Activated naive CD4-positive, alpha-beta T cell treated with anti-CD3 and anti-CD28 coated beads for 36 hours (primary cell): ENCODE results near the gene AURKB. TPM values are rescaled to one million over a fixed set of nuclear protein-coding genes. Genes with fewer than 3 reads are reported as not detected.
A peak's percentile ranks its signal among the peaks of the same experiment; 100 is the strongest.

ENCODE experiments used
- CTCF ChIA-PET: fragments of 350-600 bp; sonication (Branson Sonifier 250); formaldehyde crosslinking; loops from one replicate; lab custom pipeline; 2021; ENCODE audit warnings: antibody characterized with exemption; lab: Charles Lee
- DNase-seq: peaks from one replicate; pipeline ENCODE4 v3.0.0-alpha.2; 2020
- H3K27ac Mint-ChIP-seq: one replicate; pipeline ENCODE4 v1.8.0; 2021; ENCODE audit warnings: mild to moderate bottlenecking, mixed read lengths
- H3K27me3 Mint-ChIP-seq: one replicate; pipeline ENCODE4 v1.8.0; 2021; ENCODE audit warnings: low read depth, mixed read lengths
- H3K36me3 Mint-ChIP-seq: one replicate; pipeline ENCODE4 v1.8.0; 2021; ENCODE audit warnings: low read depth, mixed read lengths
- H3K4me1 Mint-ChIP-seq: one replicate; pipeline ENCODE4 v1.8.0; 2021; ENCODE audit warnings: low read depth, mixed read lengths
- H3K4me3 Mint-ChIP-seq: one replicate; pipeline ENCODE4 v1.8.0; 2021; ENCODE audit warnings: mild to moderate bottlenecking, moderate library complexity, mixed read lengths
- H3K9me3 Mint-ChIP-seq: one replicate; pipeline ENCODE4 v1.8.0; 2021; ENCODE audit warnings: mixed read lengths
- intact Hi-C: fragments of 100-400 bp; cut with micrococcal nuclease; formaldehyde crosslinking; loops from one replicate; pipeline ENCODE4 v1.15.1; 2023
- total RNA-seq, 2 experiments: library from RNA; stranded (reverse); gene quantifications; one replicate each; pipeline ENCODE4 v1.2.3, GENCODE V29; 2021

AURKB gene
- total RNA-seq, 2 experiments from 2014 or later = 243 TPM

- Mint-ChIP-seq H3K36me3 (peaks cover 14% of the 10 kb centered on the region), H3K4me1 (peaks cover 57% of the 10 kb centered on the region), H3K27me3 (no peaks in the 10 kb centered on the region), H3K9me3 (no peaks in the 10 kb centered on the region), H3K4me3 (peak overlapping the region; percentile 82), H3K27ac (peak overlapping the region; percentile 97)
- intact Hi-C loops = loop anchor here (1.0 kb wide), 2 partner anchors 8 to 9 kb away; no protein-coding TSS in a partner anchor
- DNase-seq = peak; percentile 95
- CTCF ChIA-PET = interaction anchor here (0.9 to 1.6 kb wide), 5 partner anchors 9 to 103 kb away, joined by 3 to 9 read pairs (median 4); partner anchors contain the start of gene ALOXE3
Observed at GRCh38 chr17:8163978-8164814, 46.2 kb downstream of the AURKB start.

GRCh38 chr17:8162997-8163977 is 47.1 kb downstream of the AURKB start:
- peak; percentile 41 for DNase-seq
- intact Hi-C loops = no loop called here
- H3K27ac Mint-ChIP-seq = peak overlapping the region; percentile 97
- H3K4me1 Mint-ChIP-seq = peaks cover 60% of the 10 kb centered on the region
- no peaks in the 10 kb centered on the region for H3K27me3 Mint-ChIP-seq
- H3K9me3 Mint-ChIP-seq = no peaks in the 10 kb centered on the region
- peak overlapping the region; percentile 82 for H3K4me3 Mint-ChIP-seq
- peaks cover 14% of the 10 kb centered on the region for H3K36me3 Mint-ChIP-seq
- CTCF ChIA-PET = interaction anchor here (0.9 to 1.6 kb wide), 5 partner anchors 10 to 102 kb away, joined by 3 to 9 read pairs (median 4); partner anchors contain the start of gene ALOXE3

DNA sequence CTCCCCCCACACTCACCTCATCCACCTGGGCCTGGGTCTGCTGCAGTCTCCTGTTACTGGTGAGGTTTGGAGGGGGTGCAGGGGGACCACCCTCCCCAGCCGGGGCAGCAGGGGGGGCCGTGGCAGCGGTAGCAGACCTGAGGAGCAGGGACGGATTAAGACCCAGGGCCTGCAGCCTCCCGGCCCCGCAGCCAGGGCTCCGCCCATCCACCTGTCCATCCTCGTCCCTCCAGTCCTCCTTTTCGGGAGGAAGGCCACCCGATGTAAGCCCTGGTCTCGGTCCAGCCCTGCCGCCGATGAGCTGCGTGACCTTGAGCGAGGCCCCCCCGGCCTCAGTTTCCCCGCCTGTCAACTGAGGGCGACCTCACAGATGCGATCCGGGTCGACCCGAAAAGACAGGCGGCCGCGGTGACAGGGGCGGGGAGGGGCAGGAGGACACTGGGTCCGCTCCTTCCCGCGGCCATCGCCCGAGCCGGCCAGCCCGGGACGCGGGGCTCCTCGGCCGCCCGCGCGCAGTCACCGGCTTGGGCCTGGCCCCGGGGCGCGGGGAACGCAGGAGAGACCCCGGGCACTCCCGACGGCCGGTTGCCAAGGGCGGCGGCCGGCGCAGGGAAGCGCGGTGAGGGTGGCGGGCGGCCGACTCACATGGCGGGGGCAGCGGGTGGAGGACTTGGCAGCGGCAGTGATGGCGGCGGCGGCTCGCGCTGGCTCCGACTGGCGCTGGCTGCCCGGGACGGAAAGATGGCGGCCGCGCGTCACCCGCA is 48.0 kb downstream of the AURKB start, which contains the start of gene VAMP2:
Gene VAMP2 (minus strand): TSS at position 716 of the 764 bp plus-strand sequence. CDS start 69 bp downstream, at position 647.
- intact Hi-C loops = no loop called here
- CTCF ChIA-PET = no interaction called here
- Mint-ChIP-seq H3K4me1 (peaks cover 60% of the 10 kb centered on the region), H3K9me3 (no peaks in the 10 kb centered on the region), H3K27ac (peak within 1 kb of the TSS; percentile 97), H3K36me3 (peaks cover 14% of the 10 kb centered on the region), H3K4me3 (peak within 1 kb of the TSS; percentile 82), H3K27me3 (no peaks in the 10 kb centered on the region)
- DNase-seq = peak; percentile 84

- H3K27ac Mint-ChIP-seq = peak overlapping the region; percentile 88
- CTCF ChIA-PET = interaction anchor here (0.6 to 1.5 kb wide), 5 partner anchors 10 to 542 kb away, joined by 3 to 6 read pairs (median 4); partner anchors contain the start of gene ALOXE3
- H3K27me3 Mint-ChIP-seq = no peaks in the 10 kb centered on the region
- peaks cover 57% of the 10 kb centered on the region for H3K4me1 Mint-ChIP-seq
- DNase-seq = peak; percentile 32
- H3K4me3 Mint-ChIP-seq = peak overlapping the region; percentile 82
- H3K9me3 Mint-ChIP-seq = no peaks in the 10 kb centered on the region
- intact Hi-C loops = no loop called here
- peaks cover 14% of the 10 kb centered on the region for H3K36me3 Mint-ChIP-seq
Observed at GRCh38 chr17:8161289-8162232, 48.8 kb downstream of the AURKB start.

DNA sequence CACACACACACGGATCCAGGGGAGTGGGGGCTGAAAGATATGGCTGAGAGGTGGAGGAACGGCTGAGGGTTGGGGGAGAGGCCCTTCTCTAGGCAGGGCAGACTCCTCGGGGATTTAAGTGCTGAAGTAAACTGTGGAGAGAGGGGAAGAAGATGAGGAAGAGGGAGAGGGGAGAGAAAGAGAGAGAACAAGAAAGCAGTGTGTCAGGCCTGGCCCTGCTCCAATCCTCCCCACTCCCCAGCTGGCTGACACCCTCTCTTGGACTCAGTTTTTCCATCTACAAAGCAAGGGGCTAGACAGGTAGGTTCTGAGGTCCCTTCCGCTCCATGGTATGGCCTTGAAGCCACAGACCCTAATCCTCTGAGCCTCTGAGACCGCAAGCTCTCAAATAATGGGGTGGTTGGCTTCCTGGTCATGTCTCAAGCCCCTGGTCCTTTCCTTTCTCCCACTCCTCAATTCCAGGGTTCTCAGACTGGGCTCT is 49.6 kb downstream of the AURKB start:
- CTCF ChIA-PET = interaction anchor here (0.6 to 1.5 kb wide), 6 partner anchors 11 to 541 kb away, joined by 3 to 6 read pairs (median 4); partner anchors contain the start of gene ALOXE3
- peaks cover 55% of the 10 kb centered on the region for H3K4me1 Mint-ChIP-seq
- H3K36me3 Mint-ChIP-seq = peaks cover 14% of the 10 kb centered on the region
- H3K4me3 Mint-ChIP-seq = peak overlapping the region; percentile 82
- H3K9me3 Mint-ChIP-seq = no peaks in the 10 kb centered on the region
- peak overlapping the region; percentile 88 for H3K27ac Mint-ChIP-seq
- no peaks in the 10 kb centered on the region for H3K27me3 Mint-ChIP-seq
- peak; percentile 41 for DNase-seq
- intact Hi-C loops = no loop called here

- no peak for DNase-seq
- H3K27me3 Mint-ChIP-seq = no peaks in the 10 kb centered on the region
- H3K4me1 Mint-ChIP-seq = peaks cover 59% of the 10 kb centered on the region
- intact Hi-C loops = no loop called here
- peaks cover 14% of the 10 kb centered on the region for H3K36me3 Mint-ChIP-seq
- H3K27ac Mint-ChIP-seq = peak overlapping the region; percentile 88
- H3K9me3 Mint-ChIP-seq = no peaks in the 10 kb centered on the region
- CTCF ChIA-PET = interaction anchor here (0.6 to 5.4 kb wide), 3 partner anchors 13 to 66 kb away, joined by 5 to 48 read pairs (median 6); no protein-coding TSS in a partner anchor
- no peak overlapping the region for H3K4me3 Mint-ChIP-seq
Observed at GRCh38 chr17:8160224-8160577, 50.2 kb downstream of the AURKB start.

GRCh38 chr17:8159459-8160223 is 50.7 kb downstream of the AURKB start:
- no peak for DNase-seq
- H3K36me3 Mint-ChIP-seq = peaks cover 14% of the 10 kb centered on the region
- H3K27ac Mint-ChIP-seq = peak overlapping the region; percentile 88
- peaks cover 59% of the 10 kb centered on the region for H3K4me1 Mint-ChIP-seq
- H3K27me3 Mint-ChIP-seq = no peaks in the 10 kb centered on the region
- CTCF ChIA-PET = interaction anchor here (0.7 to 5.4 kb wide), 7 partner anchors 11 to 37 kb away, joined by 3 to 48 read pairs (median 4); partner anchors contain the start of gene HES7
- H3K4me3 Mint-ChIP-seq = peak overlapping the region; percentile 47
- H3K9me3 Mint-ChIP-seq = no peaks in the 10 kb centered on the region
- intact Hi-C loops = loop anchor here (5.0 to 10.0 kb wide), 3 partner anchors 77 to 675 kb away; partner anchors contain the start of genes FXR2, POLR2A and SLC35G6

- intact Hi-C loops = loop anchor here (5.0 to 10.0 kb wide), 3 partner anchors 77 to 674 kb away; partner anchors contain the start of genes FXR2, POLR2A and SLC35G6
- no peak overlapping the region for H3K4me3 Mint-ChIP-seq
- DNase-seq = no peak
- no peaks in the 10 kb centered on the region for H3K27me3 Mint-ChIP-seq
- CTCF ChIA-PET = interaction anchor here (0.7 to 5.4 kb wide), 10 partner anchors 8 to 65 kb away, joined by 3 to 48 read pairs (median 4); partner anchors contain the start of gene HES7
- no peaks in the 10 kb centered on the region for H3K9me3 Mint-ChIP-seq
- peak overlapping the region; percentile 93 for H3K27ac Mint-ChIP-seq
- H3K36me3 Mint-ChIP-seq = peaks cover 14% of the 10 kb centered on the region
- H3K4me1 Mint-ChIP-seq = peaks cover 59% of the 10 kb centered on the region
Observed at GRCh38 chr17:8159032-8159400, 51.4 kb downstream of the AURKB start.

DNA sequence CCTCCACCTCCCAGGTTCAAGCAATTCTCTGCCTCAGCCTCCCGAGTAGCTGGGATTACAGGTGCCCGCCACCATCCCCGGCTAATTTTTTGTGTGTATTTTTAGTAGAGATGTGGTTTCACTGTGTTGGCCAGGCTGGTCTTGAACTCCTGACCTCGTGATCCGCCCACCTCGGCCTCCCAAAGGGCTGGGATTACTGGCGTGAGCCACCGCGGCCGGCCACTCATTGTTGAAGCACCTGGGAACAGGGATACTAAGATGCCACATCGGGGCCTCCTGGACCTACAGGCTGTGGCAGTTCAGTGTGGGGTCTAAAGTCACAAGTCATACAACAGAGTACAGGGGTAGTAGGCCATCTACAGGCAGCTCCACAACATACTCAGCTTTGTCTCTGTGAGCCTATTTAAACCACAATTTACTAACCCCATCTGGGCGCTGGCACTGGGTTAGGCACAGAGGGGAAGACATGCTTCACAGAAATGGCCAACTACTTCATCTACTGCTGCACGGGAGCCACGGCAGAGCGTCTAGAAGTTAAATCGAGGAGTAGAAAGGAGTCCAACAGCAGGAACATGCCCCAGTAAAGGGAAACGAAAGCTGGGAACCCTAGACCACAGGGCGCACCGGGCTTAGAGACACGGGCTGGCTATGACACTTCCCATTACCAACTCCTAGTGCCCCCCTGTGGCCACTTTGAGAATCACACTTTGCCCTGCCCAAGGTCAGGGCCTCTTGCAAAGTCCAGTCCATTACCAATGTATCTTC is 51.9 kb downstream of the AURKB start:
- Mint-ChIP-seq H3K9me3 (no peaks in the 10 kb centered on the region), H3K36me3 (peaks cover 14% of the 10 kb centered on the region)

More for the DNA sequence above, 51.9 kb downstream of the AURKB start:
- no peaks in the 10 kb centered on the region for H3K27me3 Mint-ChIP-seq
- peak overlapping the region; percentile 57 for H3K4me3 Mint-ChIP-seq
- H3K4me1 Mint-ChIP-seq = peaks cover 57% of the 10 kb centered on the region
- peak; percentile 95 for DNase-seq
- intact Hi-C loops = loop anchor here (1.0 to 10.0 kb wide), 4 partner anchors 64 to 674 kb away; partner anchors contain the start of genes FXR2, POLR2A and SLC35G6
- peak overlapping the region; percentile 93 for H3K27ac Mint-ChIP-seq
- CTCF ChIA-PET = interaction anchor here (0.6 to 5.4 kb wide), 12 partner anchors 8 to 120 kb away, joined by 3 to 48 read pairs (median 3); partner anchors contain the start of gene HES7
